AG09309 (cell line): Measurements from ENCODE around the gene INPP5A.
A peak's percentile ranks its signal among the peaks of the same experiment; 100 is the strongest.
"Not testable (repeated sequence)": the region's sequence is repeated elsewhere in the genome, so short reads cannot be mapped to it uniquely, and the experiment has no call there.

Source experiments
- DNase-seq: peaks from one replicate; pipeline ENCODE4 v3.0.0-alpha.2; 2010; ENCODE audit warnings: low read depth
- H3K4me3 ChIP-seq: 2 replicates; pipeline ENCODE4 v1.5.1; 2011; ENCODE audit warnings: mild to moderate bottlenecking, low read depth, low read length, moderate library complexity; ENCODE audit not compliant: control insufficient read depth
- CTCF ChIP-seq: IDR thresholded peaks from 2 replicates; pipeline ENCODE4 v1.5.1; 2011; ENCODE audit warnings: mild to moderate bottlenecking, low read depth, low read length, inconsistent platforms; ENCODE audit not compliant: insufficient read depth, control insufficient read depth; ENCODE audit errors: missing control alignments

The INPP5A gene

DNA sequence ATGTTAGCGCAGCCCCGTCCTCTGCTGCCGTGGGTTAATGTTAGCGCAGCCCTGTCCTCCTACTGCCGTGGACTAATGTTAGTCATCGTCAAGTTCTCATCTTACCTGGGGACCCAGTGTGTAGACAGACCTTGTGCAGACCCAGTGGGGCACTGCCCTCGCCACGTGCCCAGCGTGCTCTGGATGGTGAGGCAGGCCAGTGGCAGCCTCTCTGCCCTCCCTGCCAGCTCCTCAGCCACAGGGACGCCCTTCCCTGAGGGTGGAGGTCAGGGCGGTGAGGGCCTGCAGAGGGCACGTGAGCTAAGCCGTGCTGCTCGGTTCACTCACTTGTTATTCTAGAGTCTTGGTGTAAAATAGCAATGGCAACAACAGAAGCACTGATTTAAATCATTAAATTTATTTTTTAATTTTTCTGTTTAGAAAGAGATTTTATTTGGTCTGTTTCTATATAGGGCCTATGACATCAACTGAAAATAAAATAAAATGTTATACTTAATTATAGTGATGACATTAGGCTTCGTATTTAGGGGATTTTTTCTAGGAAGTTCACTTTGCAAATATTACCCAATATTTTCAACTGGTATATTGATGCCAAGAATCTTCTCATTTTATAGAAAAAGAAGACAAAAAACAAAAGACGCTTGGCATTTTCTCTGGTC is 199.9 kb downstream of the INPP5A start:
- DNase-seq = no peak
- no peak overlapping the region for H3K4me3 ChIP-seq
- no peak for TF ChIP-seq CTCF

DNA sequence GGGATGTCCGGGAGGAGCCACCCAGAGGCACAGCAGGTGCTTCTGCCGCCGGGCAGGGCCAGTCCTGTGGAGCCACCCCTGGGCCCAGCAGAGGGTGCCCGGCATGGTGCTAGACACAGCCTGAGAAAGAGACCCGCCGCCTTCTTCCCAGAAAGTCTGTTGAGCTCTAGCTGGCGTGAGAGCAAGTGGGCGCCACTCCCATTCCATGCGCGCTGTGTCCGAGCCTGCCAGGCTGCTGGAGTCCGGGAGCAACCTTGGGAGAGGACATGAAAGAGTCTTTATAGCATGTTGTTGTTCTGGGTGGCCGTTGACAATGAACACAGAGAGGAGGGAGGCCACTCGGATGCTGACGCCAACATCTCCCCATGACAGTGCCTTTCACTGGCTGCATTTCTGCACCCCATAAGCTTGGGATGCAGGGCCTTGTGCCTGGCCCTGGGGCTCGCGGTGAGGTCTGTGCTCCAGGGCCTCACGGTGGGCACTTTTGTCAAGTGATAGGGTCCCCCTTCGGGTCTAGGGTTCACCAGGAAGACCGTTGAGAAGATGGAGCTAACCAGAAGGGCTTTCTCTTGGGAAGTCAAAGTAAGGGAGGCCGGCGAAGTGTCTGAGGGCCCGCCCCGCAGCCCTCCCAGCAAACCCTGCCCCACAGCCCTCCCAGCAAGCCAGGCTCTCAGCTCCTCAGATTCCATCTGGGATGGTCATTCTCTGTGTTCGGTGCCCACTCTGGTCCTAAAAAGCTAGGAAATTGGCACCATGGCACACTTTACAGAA is 201.1 kb downstream of the INPP5A start:
- no peak overlapping the region for H3K4me3 ChIP-seq
- TF ChIP-seq CTCF = no peak
- DNase-seq = no peak

GRCh38 chr10:132739225-132739613 is 201.6 kb downstream of the INPP5A start:
- TF ChIP-seq CTCF = no peak
- no peak for DNase-seq
- no peak overlapping the region for H3K4me3 ChIP-seq

GRCh38 chr10:132740588-132740987 is 203.0 kb downstream of the INPP5A start:
- TF ChIP-seq CTCF = no peak
- H3K4me3 ChIP-seq = no peak overlapping the region
- no peak for DNase-seq

DNA sequence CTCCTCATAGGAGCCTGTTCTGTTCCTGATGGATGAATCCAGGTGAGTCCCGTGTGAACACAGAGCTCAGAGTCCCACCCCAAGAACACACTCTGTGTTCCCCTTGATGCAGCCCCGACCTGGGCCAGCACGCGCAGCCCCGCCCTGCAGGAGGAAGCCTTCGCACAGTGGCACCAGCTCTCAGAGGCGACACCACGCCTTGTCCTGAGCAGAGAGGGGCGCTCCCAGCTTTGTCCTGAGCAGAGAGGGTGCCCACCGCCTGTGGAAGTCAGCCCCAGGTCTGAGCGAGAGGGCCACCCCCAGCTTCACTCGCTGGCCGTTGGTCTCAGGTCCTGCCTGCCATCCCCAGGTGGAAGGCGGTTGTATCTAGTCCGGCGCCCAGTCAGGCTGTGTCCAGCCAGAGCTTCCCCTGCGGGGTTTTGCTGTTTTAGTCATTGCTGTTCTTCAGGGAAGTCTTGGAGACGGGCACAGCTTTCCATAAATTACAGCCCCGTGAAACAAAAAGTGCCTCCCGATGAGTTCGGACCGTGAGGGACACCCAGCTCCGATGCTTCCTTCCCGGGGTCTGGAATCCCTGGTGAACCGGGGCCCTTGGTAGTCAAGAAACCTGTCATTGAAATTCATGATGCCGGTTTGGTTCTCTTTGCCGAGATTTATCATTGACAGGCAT is 204.7 kb downstream of the INPP5A start:
- DNase-seq = no peak
- no peak overlapping the region for H3K4me3 ChIP-seq
- no peak for TF ChIP-seq CTCF

GRCh38 chr10:132742837-132743194 is 205.2 kb downstream of the INPP5A start:
- no peak overlapping the region for H3K4me3 ChIP-seq
- no peak for DNase-seq
- no peak for TF ChIP-seq CTCF

DNA sequence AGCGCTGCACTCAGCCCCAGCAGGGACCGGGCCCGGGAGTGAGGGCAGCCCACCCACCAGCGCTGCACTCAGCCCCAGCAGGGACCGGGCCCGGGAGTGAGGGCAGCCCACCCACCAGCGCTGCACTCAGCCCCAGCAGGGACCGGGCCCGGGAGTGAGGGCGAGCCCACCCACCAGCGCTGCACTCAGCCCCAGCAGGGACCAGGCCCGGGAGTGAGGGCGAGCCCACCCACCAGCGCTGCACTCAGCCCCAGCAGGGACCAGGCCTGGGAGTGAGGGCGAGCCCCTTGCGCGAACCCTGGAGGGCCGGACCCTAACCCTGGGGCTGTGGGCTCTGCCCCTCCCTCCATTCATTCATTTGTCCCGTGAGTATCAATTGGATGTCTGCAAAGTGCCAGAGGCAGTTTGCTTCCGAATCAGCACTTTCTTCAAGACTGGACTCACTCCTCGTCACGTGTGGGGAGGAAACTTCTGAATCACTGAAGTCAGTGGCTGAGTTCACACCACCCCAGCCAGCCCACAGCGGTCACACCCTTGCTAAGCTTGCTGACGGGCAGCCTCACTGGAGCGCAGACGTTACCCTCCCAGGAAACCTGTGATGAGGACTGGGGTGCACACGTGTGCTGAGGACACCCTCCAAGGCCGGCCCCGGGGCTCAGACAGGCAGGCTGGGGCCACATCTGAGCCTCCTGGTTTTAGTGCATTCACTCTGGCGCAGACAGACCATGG is 205.8 kb downstream of the INPP5A start:
- DNase-seq = peak; percentile 53
- not testable (repeated sequence) for H3K4me3 ChIP-seq
